HepG2 (cell line): Measurements from ENCODE around the gene NREP. TPM values are rescaled to one million over a fixed set of nuclear protein-coding genes. Genes with fewer than 3 reads are reported as not detected.

Source experiments
- ATAC-seq: fragments of 200-7000 bp; cut with Tn5 transposase; 3 replicates; pipeline ENCODE4 v1.9.1; 2020; ENCODE audit warnings: mild to moderate bottlenecking, moderate library complexity
- BruUV-seq: library from RNA; stranded (reverse); fragments of 400-500 nt; replicated peaks from 2 replicates; lab custom pipeline; 2021; lab: Mats Ljungman, UMichigan
- CTCF ChIA-PET: fragments of 300-600 bp; formaldehyde crosslinking; extraction: SDS; loops from one replicate; lab custom pipeline; 2021; ENCODE audit warnings: low total read pairs, inconsistent platforms, low intra/inter-chr PET ratio; lab: Yijun Ruan, JAX
- POLR2A ChIA-PET: fragments of 350-600 bp; sonication (Branson Sonifier 250); formaldehyde crosslinking; loops from one replicate; lab custom pipeline; 2020; ENCODE audit warnings: antibody characterized with exemption, inconsistent platforms; lab: Yijun Ruan, JAX
- DNase-seq: peaks from one replicate; pipeline ENCODE4 v3.0.0-alpha.2; 2015; ENCODE audit warnings: low spot score
- FAIRE-seq: peaks from 3 replicates; lab custom pipeline; 2011; peaks lifted over from hg19 to GRCh38; lab: Jason Lieb, UNC
- H2AFZ ChIP-seq: one replicate; pipeline ENCODE4 v1.6.1; 2011; ENCODE audit warnings: low read length, inconsistent platforms
- H3K27ac ChIP-seq: fragments of 300-600 bp; 3 replicates; pipeline ENCODE4 v1.8.0; 2011; ENCODE audit warnings: mixed run types, mild to moderate bottlenecking, mixed read lengths, low read length, inconsistent platforms; ENCODE audit not compliant: insufficient read depth; ENCODE audit errors: extremely low read length
- H3K27me3 ChIP-seq, 2 experiments: fragments of 200-600 bp in 1 of 2; 2 replicates in 1 of 2; 3 replicates in 1 of 2; pipeline versions ENCODE4 v1.6.0 to v1.8.0; 2011; ENCODE audit warnings: low read length in 2 of 2, mild to moderate bottlenecking in 2 of 2, moderate library complexity in 2 of 2, inconsistent platforms in 1 of 2; ENCODE audit not compliant: insufficient read depth in 2 of 2, control insufficient read depth in 1 of 2
- H3K36me3 ChIP-seq, 2 experiments: fragments of 200-600 bp in 1 of 2; replicated peaks in 1 of 2; 2 replicates in 1 of 2; 3 replicates in 1 of 2; pipeline versions ENCODE4 v1.5.1 to v1.8.0; 2011; ENCODE audit warnings: low read length in 2 of 2, inconsistent platforms in 1 of 2; ENCODE audit not compliant: insufficient read depth in 2 of 2, control insufficient read depth in 1 of 2
- H3K4me1 ChIP-seq: 2 replicates; pipeline ENCODE4 v1.5.1; 2012; ENCODE audit warnings: low read length, inconsistent platforms; ENCODE audit not compliant: insufficient read depth
- H3K4me2 ChIP-seq: 2 replicates; pipeline ENCODE4 v1.6.0; 2011; ENCODE audit warnings: low read depth, low read length, inconsistent platforms
- H3K4me3 ChIP-seq, 3 experiments: fragments of 200-600 bp in 1 of 3; sonication (generic), shearing (Covaris generic) in 1 of 3; replicated peaks in 1 of 3; 2 replicates each; pipeline ENCODE4 v1.5.1; 2011 to 2016; ENCODE audit warnings: low read length in 3 of 3, inconsistent platforms in 2 of 3, low read depth in 2 of 3, mild to moderate bottlenecking in 2 of 3, control low read depth in 1 of 3, mixed read lengths in 1 of 3; ENCODE audit not compliant: insufficient read depth in 1 of 3
- H3K79me2 ChIP-seq: one replicate; pipeline ENCODE4 v1.6.1; 2011; ENCODE audit warnings: low read length, inconsistent platforms; ENCODE audit not compliant: insufficient read depth
- H3K9ac ChIP-seq: 2 replicates; pipeline ENCODE4 v1.6.0; 2011; ENCODE audit warnings: mild to moderate bottlenecking, low read depth, low read length, inconsistent platforms; ENCODE audit not compliant: insufficient read depth
- H3K9me3 ChIP-seq: 2 replicates; pipeline ENCODE4 v1.5.1; 2012; ENCODE audit warnings: mild to moderate bottlenecking, low read length
- H4K20me1 ChIP-seq: 2 replicates; pipeline ENCODE4 v1.6.0; 2011; ENCODE audit warnings: inconsistent platforms, mild to moderate bottlenecking, low read length, moderate library complexity; ENCODE audit not compliant: insufficient read depth
- HOXD1 ChIP-seq: sonication (generic); formaldehyde crosslinking; IDR thresholded peaks from 2 replicates; pipeline ENCODE4 v1.5.0; 2020; ENCODE audit warnings: missing genetic modification reagents
- MYC ChIP-seq: sonication (generic); formaldehyde crosslinking; IDR thresholded peaks from 2 replicates; pipeline ENCODE4 v1.9.0; 2021; ENCODE audit warnings: missing genetic modification reagents, borderline replicate concordance
- PAXIP1 ChIP-seq: sonication (generic); formaldehyde crosslinking; conservative IDR thresholded peaks from 2 replicates; pipeline ENCODE4 v1.4.0; 2020; ENCODE audit warnings: mild to moderate bottlenecking, missing genetic modification reagents, moderate library complexity
- PLSCR1 ChIP-seq: sonication (generic); formaldehyde crosslinking; IDR thresholded peaks from 2 replicates; pipeline ENCODE4 v1.5.0; 2020; ENCODE audit warnings: missing genetic modification reagents, mild to moderate bottlenecking, borderline replicate concordance
- SNAPC4 ChIP-seq: sonication (generic); formaldehyde crosslinking; IDR thresholded peaks from 2 replicates; pipeline ENCODE4 v1.4.0; 2020; ENCODE audit warnings: mild to moderate bottlenecking, missing genetic modification reagents
- TBX3 ChIP-seq: fragments of 450-650 bp; IDR thresholded peaks from 2 replicates; pipeline ENCODE4 v1.6.1; 2017; ENCODE audit warnings: antibody characterized with exemption, mild to moderate bottlenecking, inconsistent platforms, borderline replicate concordance
- TIGD3 ChIP-seq: sonication (generic); formaldehyde crosslinking; IDR thresholded peaks from 2 replicates; pipeline ENCODE4 v1.5.1; 2020; ENCODE audit warnings: mild to moderate bottlenecking, missing genetic modification reagents, borderline replicate concordance
- WIZ ChIP-seq: sonication (generic); formaldehyde crosslinking; IDR thresholded peaks from 2 replicates; pipeline ENCODE4 v1.5.1; 2020; ENCODE audit warnings: mild to moderate bottlenecking, missing genetic modification reagents
- YY1 ChIP-seq: IDR thresholded peaks from 2 replicates; pipeline ENCODE4 v1.6.1; 2011; ENCODE audit warnings: low read length, low read depth, moderate library complexity, mild to moderate bottlenecking; ENCODE audit not compliant: insufficient read depth, insufficient replicate concordance
- ZNF10 ChIP-seq: sonication (generic); formaldehyde crosslinking; IDR thresholded peaks from 2 replicates; pipeline ENCODE4 v1.4.0; 2020; ENCODE audit warnings: mild to moderate bottlenecking, low read depth, missing genetic modification reagents, borderline replicate concordance
- ZNF264 ChIP-seq: sonication (generic); formaldehyde crosslinking; IDR thresholded peaks from 2 replicates; pipeline ENCODE4 v1.4.0; 2020; ENCODE audit warnings: missing genetic modification reagents
- WGBS: methylation state at CpG from one replicate; pipeline ENCODE4 v1.1.6; 2017; ENCODE audit warnings: low lambda C conversion rate; 5-methylcytosine and 5-hydroxymethylcytosine counted together
- in situ Hi-C: cut with HindIII; loops from 2 replicates; pipeline ENCODE4 v1.10.0; 2017; ENCODE audit warnings: low pct_unique_long_range_greater_than_20kb; ENCODE audit not compliant: extremely low pct_ligation_motif_present
- intact Hi-C: fragments of 100-400 bp; cut with micrococcal nuclease; formaldehyde crosslinking; loops from one replicate; pipeline ENCODE4 v1.10.0; 2022; ENCODE audit not compliant: unreplicated experiment
- polyA plus RNA-seq, 8 experiments: library from polyadenylated mRNA; depleted of rRNA in 3 of 8; stranded (reverse) in 7 of 8; unstranded in 1 of 8; fragments of >200 nt; fragmentation: Illumina TruSeq in 4 of 8; extraction: Trizol in 4 of 8; gene quantifications; 2 replicates each; pipeline versions ENCODE4 v1.2.1 to v1.2.3, GENCODE V29; 2011 to 2016; ENCODE audit warnings: low read depth in 4 of 8, missing spikeins in 1 of 8, mixed read lengths in 1 of 8; ENCODE audit not compliant: insufficient read depth in 1 of 8
- total RNA-seq, 5 experiments: library from RNA; depleted of rRNA; stranded (reverse); fragments of >200 nt; fragmentation: Illumina TruSeq; extraction: Trizol; gene quantifications; 2 replicates each; pipeline ENCODE4 v1.2.3, GENCODE V29; 2016; ENCODE audit warnings: low read depth in 1 of 5
- TF ChIP-seq, protein P1 (sequence below): sonication (generic); formaldehyde crosslinking; IDR thresholded peaks from 2 replicates; pipeline ENCODE4 v1.4.0; 2020; ENCODE audit warnings: missing genetic modification reagents

NREP gene
- total and polyA plus RNA-seq, 2 of the 13 experiments (the other 11 are each of a cell fraction or from before 2014, with no cell fraction given): 40.5 to 102 TPM

DNA sequence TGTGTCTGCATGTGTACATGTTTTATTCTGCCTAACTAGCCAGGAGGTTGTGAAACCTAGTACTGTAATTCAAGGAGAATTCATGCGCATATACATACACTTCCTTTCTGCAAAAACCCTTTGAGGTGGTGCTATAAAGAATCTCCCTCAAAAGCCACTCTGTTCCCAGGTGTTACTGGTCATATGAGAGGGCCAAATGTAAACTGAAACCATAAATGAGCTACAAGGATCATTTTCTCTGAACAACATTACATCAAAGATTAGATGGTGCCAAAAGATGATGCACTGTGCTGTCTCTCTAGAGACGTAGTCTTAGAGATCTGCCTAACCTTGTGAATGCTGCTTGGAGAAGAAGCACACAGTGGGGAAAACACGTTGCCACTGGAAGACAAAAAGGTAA lies 15.7 kb downstream of the NREP start:
- Histone ChIP-seq H3K27ac (peak overlapping the region; percentile 93), H3K4me2 (0 out of 2 replicates have a peak overlapping the region, but pooled peaks have one; percentile 92), H4K20me1 (no peaks in the 10 kb centered on the region), H2AFZ (no peak overlapping the region), H3K9me3 (no peaks in the 10 kb centered on the region), H3K4me1 (peaks cover 86% of the 10 kb centered on the region), H3K4me3 (no peak overlapping the region), H3K27me3 (no peaks in the 10 kb centered on the region), H3K79me2 (peaks cover 10% of the 10 kb centered on the region), H3K36me3 (0 out of 5 replicates have a peak, but pooled peaks cover 0 to 2% of the 10 kb centered on the region in 2 experiments), H3K9ac (no peak overlapping the region)
- no TSS peak for BruUV-seq
- ChIA-PET CTCF (no interaction called here), POLR2A (interaction anchor here (5.5 kb wide), 1 partner anchor 15 kb away, joined by 85 read pairs; the partner anchor contains the start of gene NREP)
- 88% methylated on average over 3 of the region's 3 CpGs for WGBS
- intact Hi-C loops (loop anchor here (5.0 kb wide), 2 partner anchors 39 to 229 kb away; partner anchors contain the start of gene STARD4), in situ Hi-C loops (no loop called here)
- FAIRE-seq: no peak
- no peak for DNase-seq
- no peak for ATAC-seq
- TF ChIP-seq PLSCR1 (CRISPR knock-in tag) (no peak), YY1 (no peak), SNAPC4 (CRISPR knock-in tag) (no peak), ZNF264 (CRISPR knock-in tag) (no peak), MYC (CRISPR knock-in tag) (no peak), HOXD1 (no peak), ZNF10 (CRISPR knock-in tag) (no peak), PAXIP1 (CRISPR knock-in tag) (no peak), TIGD3 (CRISPR knock-in tag) (no peak), WIZ (CRISPR knock-in tag) (no peak), TBX3 (no peak)
- TF ChIP-seq, protein P1, sequence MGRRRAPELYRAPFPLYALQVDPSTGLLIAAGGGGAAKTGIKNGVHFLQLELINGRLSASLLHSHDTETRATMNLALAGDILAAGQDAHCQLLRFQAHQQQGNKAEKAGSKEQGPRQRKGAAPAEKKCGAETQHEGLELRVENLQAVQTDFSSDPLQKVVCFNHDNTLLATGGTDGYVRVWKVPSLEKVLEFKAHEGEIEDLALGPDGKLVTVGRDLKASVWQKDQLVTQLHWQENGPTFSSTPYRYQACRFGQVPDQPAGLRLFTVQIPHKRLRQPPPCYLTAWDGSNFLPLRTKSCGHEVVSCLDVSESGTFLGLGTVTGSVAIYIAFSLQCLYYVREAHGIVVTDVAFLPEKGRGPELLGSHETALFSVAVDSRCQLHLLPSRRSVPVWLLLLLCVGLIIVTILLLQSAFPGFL (CRISPR knock-in tag): no peak
